Adipose tissue (tissue), 3 donors: Measurements from ENCODE around the gene HACD1. TPM values are rescaled to one million over a fixed set of nuclear protein-coding genes. Genes with fewer than 3 reads are reported as not detected.

ENCODE experiments used
- polyA plus RNA-seq, 3 donors: library from polyadenylated mRNA; stranded (reverse); fragments of 200-250 nt; gene quantifications; one replicate each; pipeline ENCODE4 v1.2.3, GENCODE V29; 2013
- donor health status: healthy with polysubstance abuse.
- donor health status: Bipolar disorder and iron deficiency.
- donor health status: healthy.

HACD1 gene
- polyA plus RNA-seq, 3 donors, result 6.6 to 25.7 (median 17.4) TPM

Other genes with a start within 250 kb of the HACD1 start
- under 1 TPM; 0.10 to 0.56 (median 0.33) TPM for gene ST8SIA6, start 162.8 kb downstream of the HACD1 start, polyA plus RNA-seq
- gene STAM, start 26.8 kb upstream of the HACD1 start, polyA plus RNA-seq, result 10 to 100 TPM in 1 of 3 donors, 1 to 10 TPM in 2; 7.2 to 10.7 (median 8.6) TPM
- under 1 TPM; 0.13 to 0.79 (median 0.24) TPM for gene TMEM236, start 134.8 kb upstream of the HACD1 start, polyA plus RNA-seq
- 10 to 100 TPM in 2 of 3 donors, 1 to 10 TPM in 1; 5.0 to 43.2 (median 32.8) TPM for gene MRC1, start 192.0 kb upstream of the HACD1 start, polyA plus RNA-seq